ENCODE results near the gene MAP3K6.

MAP3K6 gene

DNA sequence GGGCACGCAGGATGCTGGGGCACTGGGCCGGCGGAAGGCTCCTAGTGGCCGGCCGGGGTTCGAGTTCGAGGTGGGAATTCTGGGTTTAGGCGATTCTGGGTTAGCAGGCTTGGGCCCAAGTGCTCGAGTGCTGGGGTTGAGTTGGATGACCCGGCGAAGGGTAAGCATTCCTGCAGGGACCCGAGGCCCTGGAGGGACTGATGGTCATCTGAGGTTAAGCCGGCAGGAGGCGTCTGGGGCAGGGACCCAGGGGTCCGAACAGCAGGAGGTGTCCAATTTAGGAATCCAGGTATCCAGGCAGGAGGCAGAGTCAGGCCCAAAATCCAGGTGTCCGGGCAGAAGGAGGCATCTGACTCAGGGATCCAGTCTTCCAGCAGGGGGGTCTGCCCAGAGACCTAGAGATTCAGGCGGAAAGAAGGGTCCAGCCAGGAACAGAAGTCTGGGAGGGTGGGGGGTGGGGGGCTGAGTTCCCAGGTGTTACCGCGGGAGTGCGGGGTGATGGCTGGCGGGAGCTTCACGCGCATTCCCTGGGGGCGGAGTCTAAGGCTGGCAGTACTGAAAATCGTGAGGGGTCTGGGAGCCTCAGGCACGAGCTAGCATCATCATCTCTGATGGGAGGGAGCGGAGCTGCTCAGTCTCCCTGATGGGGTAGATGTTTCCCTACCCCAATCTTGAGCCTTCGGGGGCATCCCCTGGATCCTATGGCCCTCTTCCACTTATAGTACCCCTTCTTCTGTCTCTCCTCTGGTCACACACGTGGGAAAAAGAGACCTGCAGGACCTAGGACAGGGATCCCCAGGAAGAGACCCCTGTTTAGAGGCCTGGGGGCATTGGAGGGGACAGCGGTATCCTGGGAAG lies 26.2 kb upstream of the MAP3K6 start:
- TF ChIP-seq, protein P1, sequence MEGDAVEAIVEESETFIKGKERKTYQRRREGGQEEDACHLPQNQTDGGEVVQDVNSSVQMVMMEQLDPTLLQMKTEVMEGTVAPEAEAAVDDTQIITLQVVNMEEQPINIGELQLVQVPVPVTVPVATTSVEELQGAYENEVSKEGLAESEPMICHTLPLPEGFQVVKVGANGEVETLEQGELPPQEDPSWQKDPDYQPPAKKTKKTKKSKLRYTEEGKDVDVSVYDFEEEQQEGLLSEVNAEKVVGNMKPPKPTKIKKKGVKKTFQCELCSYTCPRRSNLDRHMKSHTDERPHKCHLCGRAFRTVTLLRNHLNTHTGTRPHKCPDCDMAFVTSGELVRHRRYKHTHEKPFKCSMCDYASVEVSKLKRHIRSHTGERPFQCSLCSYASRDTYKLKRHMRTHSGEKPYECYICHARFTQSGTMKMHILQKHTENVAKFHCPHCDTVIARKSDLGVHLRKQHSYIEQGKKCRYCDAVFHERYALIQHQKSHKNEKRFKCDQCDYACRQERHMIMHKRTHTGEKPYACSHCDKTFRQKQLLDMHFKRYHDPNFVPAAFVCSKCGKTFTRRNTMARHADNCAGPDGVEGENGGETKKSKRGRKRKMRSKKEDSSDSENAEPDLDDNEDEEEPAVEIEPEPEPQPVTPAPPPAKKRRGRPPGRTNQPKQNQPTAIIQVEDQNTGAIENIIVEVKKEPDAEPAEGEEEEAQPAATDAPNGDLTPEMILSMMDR (IDR thresholded peaks at IDR 0.05), result no peak

DNA sequence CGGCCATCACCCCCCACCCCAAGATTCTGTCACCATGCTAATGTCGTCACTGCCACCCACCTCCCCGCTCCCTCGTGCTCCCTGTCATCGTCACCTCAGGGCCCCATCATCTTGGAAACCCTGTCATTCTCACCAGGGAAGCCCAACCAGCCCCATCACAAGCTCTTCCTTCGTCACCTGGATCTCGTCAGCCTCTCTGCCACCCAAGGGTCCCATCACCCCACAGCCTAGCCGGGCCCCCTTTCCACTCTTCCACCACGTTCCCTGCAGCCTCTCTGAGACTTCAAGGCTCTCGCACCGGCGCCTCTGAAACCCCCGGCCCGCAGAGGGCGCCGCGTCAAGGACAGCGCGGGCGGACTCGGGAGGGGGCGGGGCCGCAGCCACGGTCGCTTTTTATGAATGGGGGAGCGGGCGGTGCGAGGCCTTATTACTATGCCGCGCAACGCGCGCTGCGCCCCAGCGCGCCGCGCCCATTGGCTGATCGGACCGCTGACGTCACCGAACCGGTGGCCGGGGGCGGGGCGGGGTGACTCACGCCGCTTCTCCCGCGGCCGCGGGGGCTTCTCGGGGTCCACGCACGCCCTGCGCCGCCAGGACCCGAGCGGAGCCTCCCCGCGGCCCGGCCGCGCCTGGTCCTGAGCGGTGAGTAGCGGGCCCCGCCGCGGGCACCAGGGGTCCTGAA lies 25.5 kb upstream of the MAP3K6 start, which contains the start of gene GPR3:
TSS of gene GPR3 (plus strand) at position 527 of the 682 bp plus-strand sequence. CDS start 1,177 bp downstream, outside the sequence.
- TF ChIP-seq, protein P1 (IDR thresholded peaks at IDR 0.05), result peak; percentile 72

DNA sequence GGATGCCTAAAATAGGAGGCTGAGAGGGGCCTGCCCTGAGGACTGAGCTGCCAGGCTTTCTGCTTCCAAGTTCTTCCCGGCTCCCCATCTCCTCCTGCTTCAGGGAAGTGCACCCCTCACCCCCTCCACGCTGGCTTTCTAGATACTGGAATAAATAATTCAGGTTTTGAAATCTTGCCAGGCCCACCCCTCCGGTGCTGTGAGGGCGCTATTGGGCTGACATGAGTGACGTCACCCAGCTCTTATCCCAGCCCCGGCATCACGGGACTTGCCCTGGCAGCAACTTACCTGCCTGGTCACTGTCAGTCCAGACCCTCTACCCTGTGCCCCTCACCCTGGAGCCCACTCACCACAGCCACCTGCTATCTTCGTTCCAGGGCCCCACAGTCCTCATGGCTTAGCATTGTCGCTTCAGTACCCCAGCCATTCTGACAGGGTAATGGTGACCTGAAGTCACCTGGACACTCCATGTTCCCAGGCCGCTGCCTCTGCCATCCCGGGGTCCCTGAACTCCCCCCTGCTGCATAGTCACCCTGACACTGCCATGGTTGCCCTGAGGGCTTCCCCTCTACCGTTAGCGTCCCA lies 24.8 kb upstream of the MAP3K6 start:
- TF ChIP-seq, protein P1 (IDR thresholded peaks at IDR 0.05), result no peak

DNA sequence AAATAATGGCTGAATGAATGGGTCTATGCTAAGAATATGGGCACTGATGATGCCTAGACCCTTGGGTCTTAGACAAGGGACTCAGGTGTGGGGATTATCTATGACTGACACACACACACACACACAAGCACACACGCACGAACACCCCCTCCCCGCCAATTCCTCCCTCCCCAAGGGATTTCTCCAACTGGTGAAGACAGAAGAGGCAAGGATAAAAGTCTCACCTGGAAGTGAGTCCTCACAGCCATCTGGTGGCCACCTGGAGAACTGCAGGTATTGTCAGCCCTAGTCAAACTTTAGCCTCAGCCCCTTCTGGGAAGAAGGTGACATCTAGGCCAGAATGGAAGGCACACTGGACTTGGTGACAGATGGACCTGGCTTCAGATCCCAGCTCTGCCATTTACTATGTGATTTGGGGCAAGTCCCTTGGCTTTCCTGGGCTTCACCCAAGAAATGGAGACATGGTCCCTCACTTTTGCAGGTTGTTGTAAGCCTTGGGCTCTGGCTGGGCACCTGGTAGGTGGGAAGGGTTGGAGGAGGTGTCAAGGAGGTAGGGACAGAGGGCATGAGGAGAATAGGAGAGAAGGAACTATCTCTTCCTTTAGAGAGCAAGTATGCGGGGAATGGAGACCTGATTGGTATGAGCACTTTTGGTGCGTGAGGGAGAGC lies 21.7 kb upstream of the MAP3K6 start:
- TF ChIP-seq, protein P1 (IDR thresholded peaks at IDR 0.05), result peak; percentile 89

DNA sequence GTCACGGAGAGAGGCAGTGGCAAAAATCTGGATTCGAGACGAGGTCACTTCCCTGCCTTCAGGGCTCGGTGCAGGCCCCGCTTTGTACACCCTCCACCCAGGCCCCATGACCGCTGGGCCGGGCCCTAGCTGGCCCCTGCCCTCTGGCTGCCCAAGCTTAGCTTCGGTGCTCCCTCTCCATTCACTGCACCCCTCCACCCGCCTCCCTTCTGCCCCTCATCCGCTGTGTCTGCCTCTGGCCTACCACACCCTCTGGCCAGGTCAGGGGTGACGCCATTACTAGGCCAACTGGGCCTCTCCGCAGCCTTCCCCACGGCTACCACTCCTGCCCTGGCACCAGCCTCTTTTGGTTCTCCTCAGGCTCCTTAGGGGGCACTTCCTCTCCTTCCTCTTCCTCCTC lies 16.9 kb upstream of the MAP3K6 start:
- TF ChIP-seq, protein P1 (IDR thresholded peaks at IDR 0.05), result no peak

DNA sequence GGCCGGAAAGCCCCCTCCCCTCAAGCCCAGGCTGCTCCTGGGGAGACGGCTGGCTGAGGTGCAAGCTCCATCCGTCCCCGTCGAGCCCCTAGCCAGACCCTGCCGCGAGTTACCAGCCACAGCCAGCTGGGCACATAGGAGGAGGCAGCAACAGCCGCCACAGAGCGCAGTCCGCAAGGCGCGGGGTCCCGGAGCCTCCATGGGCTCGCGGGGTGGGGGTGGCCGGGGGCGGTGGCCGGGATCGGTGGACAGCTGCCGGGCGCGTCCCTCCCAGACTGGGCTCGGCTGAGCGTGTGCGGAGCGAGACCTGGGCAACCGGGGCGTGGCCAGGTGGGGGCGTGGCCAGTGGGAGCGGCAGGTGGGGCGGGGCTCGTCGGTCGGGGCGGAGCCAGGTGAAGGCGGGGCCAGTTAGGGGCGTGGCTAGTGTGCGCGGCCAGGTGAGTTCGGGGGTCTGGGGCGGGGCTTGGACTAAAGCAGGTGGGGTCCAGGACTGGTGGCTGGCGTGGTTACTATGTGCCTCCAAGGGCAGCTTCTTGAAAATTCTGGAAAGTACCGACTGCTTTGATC lies 16.4 kb upstream of the MAP3K6 start, which contains the start of gene CD164L2:
TSS of gene CD164L2 (minus strand) at position 295 of the 567 bp plus-strand sequence. CDS start at position 201, 94 bp downstream.
- TF ChIP-seq, protein P1 (IDR thresholded peaks at IDR 0.05), result no peak
